Astrocyte (in vitro differentiated cells and primary cell): ENCODE measurements around the gene MORN4. TPM values are rescaled to one million over a fixed set of nuclear protein-coding genes. Genes with fewer than 3 reads are reported as not detected.

Source experiments
- DNase-seq: peaks from one replicate; pipeline ENCODE4 v3.0.0-alpha.2; 2010; ENCODE audit warnings: low read depth
- FAIRE-seq: peaks from 2 replicates; lab custom pipeline; 2011; peaks lifted over from hg19 to GRCh38; lab: Jason Lieb, UNC
- H2AFZ ChIP-seq: 2 replicates; pipeline ENCODE4 v1.6.0; 2012; ENCODE audit warnings: low read depth, low read length, inconsistent platforms
- H3K27ac ChIP-seq: 2 replicates; pipeline ENCODE4 v1.5.1; 2011; ENCODE audit warnings: low read depth, low read length, inconsistent platforms
- H3K27me3 ChIP-seq: 2 replicates; pipeline ENCODE4 v1.6.0; 2011; ENCODE audit warnings: low read length, inconsistent platforms; ENCODE audit not compliant: insufficient read depth
- H3K36me3 ChIP-seq: 2 replicates; pipeline ENCODE4 v1.5.1; 2011; ENCODE audit warnings: low read length, inconsistent platforms; ENCODE audit not compliant: insufficient read depth
- H3K4me1 ChIP-seq: 2 replicates; pipeline ENCODE4 v1.5.1; 2011; ENCODE audit warnings: low read length, inconsistent platforms; ENCODE audit not compliant: insufficient read depth
- H3K4me2 ChIP-seq: 2 replicates; pipeline ENCODE4 v1.6.0; 2012; ENCODE audit warnings: low read length, inconsistent platforms
- H3K4me3 ChIP-seq: 2 replicates; pipeline ENCODE4 v1.5.1; 2011; ENCODE audit warnings: low read depth, mild to moderate bottlenecking, low read length, inconsistent platforms; ENCODE audit not compliant: insufficient read depth
- H3K79me2 ChIP-seq: 2 replicates; pipeline ENCODE4 v1.6.0; 2012; ENCODE audit warnings: mild to moderate bottlenecking, low read length, inconsistent platforms; ENCODE audit not compliant: insufficient read depth
- H3K9ac ChIP-seq: 2 replicates; pipeline ENCODE4 v1.6.0; 2012; ENCODE audit warnings: mild to moderate bottlenecking, low read length, inconsistent platforms
- H3K9me3 ChIP-seq: 2 replicates; pipeline ENCODE4 v1.5.1; 2012; ENCODE audit warnings: low read depth, mild to moderate bottlenecking, low read length, inconsistent platforms; ENCODE audit not compliant: insufficient read depth
- H4K20me1 ChIP-seq: 2 replicates; pipeline ENCODE4 v1.6.0; 2012; ENCODE audit warnings: low read length, inconsistent platforms; ENCODE audit not compliant: insufficient read depth
- H3K27ac Mint-ChIP-seq: one replicate; pipeline ENCODE4 v1.8.0; 2021; ENCODE audit warnings: mild to moderate bottlenecking, mixed read lengths; ENCODE audit not compliant: unreplicated experiment
- H3K27me3 Mint-ChIP-seq: one replicate; pipeline ENCODE4 v1.8.0; 2021; ENCODE audit warnings: low read depth, mixed read lengths; ENCODE audit not compliant: unreplicated experiment
- H3K36me3 Mint-ChIP-seq: one replicate; pipeline ENCODE4 v1.8.0; 2021; ENCODE audit warnings: low read depth, mixed read lengths; ENCODE audit not compliant: unreplicated experiment
- H3K4me1 Mint-ChIP-seq: one replicate; pipeline ENCODE4 v1.8.0; 2021; ENCODE audit warnings: low read depth, mixed read lengths; ENCODE audit not compliant: unreplicated experiment
- H3K4me3 Mint-ChIP-seq: one replicate; pipeline ENCODE4 v1.8.0; 2021; ENCODE audit warnings: mild to moderate bottlenecking, moderate library complexity, mixed read lengths; ENCODE audit not compliant: unreplicated experiment
- H3K9me3 Mint-ChIP-seq: one replicate; pipeline ENCODE4 v1.8.0; 2021; ENCODE audit warnings: mild to moderate bottlenecking, mixed read lengths; ENCODE audit not compliant: unreplicated experiment
- CTCF ChIP-seq: IDR thresholded peaks from 2 replicates; pipeline ENCODE4 v1.5.1; 2011; ENCODE audit warnings: low read depth, mild to moderate bottlenecking, inconsistent platforms, low read length, moderate library complexity; ENCODE audit not compliant: insufficient read depth
- EZH2 ChIP-seq: IDR thresholded peaks from 2 replicates; pipeline ENCODE4 v1.6.1; 2012; ENCODE audit warnings: mild to moderate bottlenecking, low read length, inconsistent platforms; ENCODE audit not compliant: insufficient read depth
- total RNA-seq: library from RNA; stranded (reverse); gene quantifications from 2 replicates; pipeline ENCODE4 v1.2.1, GENCODE V29; 2021

MORN4 gene
- total RNA-seq, 1 donor from 2014 or later, result 16.2 TPM

GRCh38 chr10:97600616-97601015 is 32.7 kb downstream of the MORN4 start:
- H3K9ac ChIP-seq, result no peak overlapping the region
- no peaks in the 10 kb centered on the region for H3K9me3 ChIP-seq
- no peaks in the 10 kb centered on the region for H3K36me3 ChIP-seq
- H3K36me3 Mint-ChIP-seq, result no peaks in the 10 kb centered on the region
- no peaks in the 10 kb centered on the region for H3K9me3 Mint-ChIP-seq
- no peak overlapping the region for H3K27ac ChIP-seq
- FAIRE-seq, result no peak
- no peak overlapping the region for H3K27ac Mint-ChIP-seq
- no peak for DNase-seq
- no peak overlapping the region for H2AFZ ChIP-seq
- no peak overlapping the region for H3K4me3 ChIP-seq
- H3K4me3 Mint-ChIP-seq, result no peak overlapping the region
- H3K27me3 Mint-ChIP-seq, result peaks cover 3% of the 10 kb centered on the region
- no peaks in the 10 kb centered on the region for H3K27me3 ChIP-seq
- no peak overlapping the region for H3K4me2 ChIP-seq
- peaks cover 18% of the 10 kb centered on the region for H3K4me1 Mint-ChIP-seq
- H3K4me1 ChIP-seq, result peaks cover 23% of the 10 kb centered on the region
- TF ChIP-seq EZH2 (no peak), CTCF (no peak)
- H3K79me2 ChIP-seq, result no peaks in the 10 kb centered on the region
- H4K20me1 ChIP-seq, result no peaks in the 10 kb centered on the region

- TF ChIP-seq EZH2 (no peak), CTCF (no peak)
- peaks cover 3% of the 10 kb centered on the region for H3K27me3 Mint-ChIP-seq
- H3K4me1 Mint-ChIP-seq, result peaks cover 19% of the 10 kb centered on the region
- no peaks in the 10 kb centered on the region for H3K27me3 ChIP-seq
- H2AFZ ChIP-seq, result no peak overlapping the region
- no peaks in the 10 kb centered on the region for H4K20me1 ChIP-seq
- H3K79me2 ChIP-seq, result no peaks in the 10 kb centered on the region
- H3K9me3 ChIP-seq, result no peaks in the 10 kb centered on the region
- FAIRE-seq (no peak), DNase-seq (no peak)
- peaks cover 25% of the 10 kb centered on the region for H3K4me1 ChIP-seq
- H3K4me3 ChIP-seq, result no peak overlapping the region
- H3K36me3 Mint-ChIP-seq, result no peaks in the 10 kb centered on the region
- no peak overlapping the region for H3K4me3 Mint-ChIP-seq
- H3K4me2 ChIP-seq, result no peak overlapping the region
- H3K36me3 ChIP-seq, result no peaks in the 10 kb centered on the region
- no peak overlapping the region for H3K9ac ChIP-seq
- no peaks in the 10 kb centered on the region for H3K9me3 Mint-ChIP-seq
- H3K27ac Mint-ChIP-seq, result no peak overlapping the region
- H3K27ac ChIP-seq, result no peak overlapping the region
Observed at GRCh38 chr10:97599272-97599619, 34.1 kb downstream of the MORN4 start.

GRCh38 chr10:97598407-97599271 is 34.7 kb downstream of the MORN4 start:
- Histone ChIP-seq H3K79me2 (no peaks in the 10 kb centered on the region), H3K9me3 (no peaks in the 10 kb centered on the region), H4K20me1 (no peaks in the 10 kb centered on the region), H3K9ac (no peak overlapping the region), H3K27me3 (no peaks in the 10 kb centered on the region), H2AFZ (no peak overlapping the region), H3K36me3 (no peaks in the 10 kb centered on the region), H3K4me2 (no peak overlapping the region), H3K27ac (no peak overlapping the region), H3K4me1 (peaks cover 25% of the 10 kb centered on the region), H3K4me3 (no peak overlapping the region)
- DNase-seq (no peak), FAIRE-seq (no peak)
- H3K4me1 Mint-ChIP-seq, result peaks cover 19% of the 10 kb centered on the region
- no peaks in the 10 kb centered on the region for H3K9me3 Mint-ChIP-seq
- no peak overlapping the region for H3K27ac Mint-ChIP-seq
- TF ChIP-seq EZH2 (no peak), CTCF (no peak)
- no peaks in the 10 kb centered on the region for H3K36me3 Mint-ChIP-seq
- H3K27me3 Mint-ChIP-seq, result peaks cover 3% of the 10 kb centered on the region
- H3K4me3 Mint-ChIP-seq, result no peak overlapping the region
